GM21447 (cell line): ENCODE data around the gene FARS2.

Experiments used
- ATAC-seq: cut with Tn5 transposase; IDR thresholded peaks from one replicate; pipeline ENCODE4 v1.9.1; 2021; ENCODE audit not compliant: unreplicated experiment

The FARS2 gene

GRCh38 chr6:5710516-5710915, 449.2 kb downstream of the FARS2 start:
- no peak for ATAC-seq

- ATAC-seq = no peak
These were observed 449.6 kb downstream of the FARS2 start for GRCh38 chr6:5710936-5711335.

- ATAC-seq = no peak
These were observed 451.3 kb downstream of the FARS2 start for GRCh38 chr6:5712349-5713215.

- ATAC-seq = no peak
These were observed 452.2 kb downstream of the FARS2 start for GRCh38 chr6:5713519-5713918.

- no peak for ATAC-seq
These were observed 457.1 kb downstream of the FARS2 start for GRCh38 chr6:5718231-5718947.

- ATAC-seq = peak; percentile 97
These were observed 462.8 kb downstream of the FARS2 start for GRCh38 chr6:5723841-5724691.

- no peak for ATAC-seq
These were observed 463.6 kb downstream of the FARS2 start for GRCh38 chr6:5724911-5725310.

GRCh38 chr6:5726976-5727718, 465.8 kb downstream of the FARS2 start:
- ATAC-seq = no peak

- ATAC-seq = no peak
These were observed 467.2 kb downstream of the FARS2 start for GRCh38 chr6:5728351-5729079.

GRCh38 chr6:5729080-5729434, 467.7 kb downstream of the FARS2 start:
- ATAC-seq = no peak

GRCh38 chr6:5729813-5730517, 468.7 kb downstream of the FARS2 start:
- ATAC-seq = no peak

- ATAC-seq = no peak
These were observed 469.4 kb downstream of the FARS2 start for GRCh38 chr6:5730585-5731263.

- ATAC-seq = no peak
These were observed 470.1 kb downstream of the FARS2 start for GRCh38 chr6:5731435-5731834.

- no peak for ATAC-seq
These were observed 471.2 kb downstream of the FARS2 start for GRCh38 chr6:5732496-5732895.

GRCh38 chr6:5736016-5736738, 474.9 kb downstream of the FARS2 start:
- no peak for ATAC-seq

- no peak for ATAC-seq
These were observed 476.1 kb downstream of the FARS2 start for GRCh38 chr6:5737460-5737859.

- ATAC-seq = no peak
These were observed 476.9 kb downstream of the FARS2 start for GRCh38 chr6:5738211-5738610.

- ATAC-seq = no peak
These were observed 483.2 kb downstream of the FARS2 start for GRCh38 chr6:5744497-5744896.
